ENCODE measurements around the gene MAP2K3. TPM values are rescaled to one million over a fixed set of nuclear protein-coding genes. Genes with fewer than 3 reads are reported as not detected.
A peak's percentile ranks its signal among the peaks of the same experiment; 100 is the strongest.

MAP2K3 gene
- total RNA-seq, 6 experiments from 2014 or later = 22.6 to 80.7 (median 60.7) TPM

DNA sequence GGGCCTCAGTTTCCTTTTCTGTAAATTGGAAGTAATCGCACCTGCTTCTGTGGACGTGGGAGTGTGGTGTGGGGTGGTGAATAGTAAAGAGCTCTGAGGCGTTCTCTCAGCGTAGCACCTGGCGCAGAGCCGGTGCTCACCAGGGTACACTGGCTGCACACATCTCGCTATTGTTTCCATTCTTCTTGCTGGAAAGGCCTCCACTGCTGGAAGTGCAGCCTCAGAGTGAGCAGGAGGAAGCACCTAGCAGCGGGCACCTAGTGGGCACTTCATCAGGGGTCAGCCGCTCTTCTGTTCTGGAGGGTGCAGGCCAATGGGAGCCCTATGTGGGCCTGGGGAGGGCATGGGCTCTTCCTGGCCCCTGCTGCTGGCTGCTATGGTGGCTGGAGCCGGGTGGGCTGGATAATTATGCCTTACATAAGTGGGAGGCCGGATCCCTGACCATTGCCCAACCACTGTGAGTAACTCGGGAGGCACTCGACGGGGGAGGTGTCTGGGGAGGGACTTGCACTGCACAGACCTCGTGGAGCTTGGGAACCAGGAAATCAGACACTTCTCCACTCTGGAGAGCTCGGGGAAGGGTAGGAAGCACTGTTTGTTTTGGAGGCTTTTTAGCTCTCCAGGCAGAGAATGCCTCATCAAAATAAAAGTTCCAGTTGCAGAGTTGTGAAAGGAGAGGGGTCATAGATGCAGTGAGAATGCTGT lies 1.7 kb downstream of the MAP2K3 start:
- TF ChIP-seq, protein P1, sequence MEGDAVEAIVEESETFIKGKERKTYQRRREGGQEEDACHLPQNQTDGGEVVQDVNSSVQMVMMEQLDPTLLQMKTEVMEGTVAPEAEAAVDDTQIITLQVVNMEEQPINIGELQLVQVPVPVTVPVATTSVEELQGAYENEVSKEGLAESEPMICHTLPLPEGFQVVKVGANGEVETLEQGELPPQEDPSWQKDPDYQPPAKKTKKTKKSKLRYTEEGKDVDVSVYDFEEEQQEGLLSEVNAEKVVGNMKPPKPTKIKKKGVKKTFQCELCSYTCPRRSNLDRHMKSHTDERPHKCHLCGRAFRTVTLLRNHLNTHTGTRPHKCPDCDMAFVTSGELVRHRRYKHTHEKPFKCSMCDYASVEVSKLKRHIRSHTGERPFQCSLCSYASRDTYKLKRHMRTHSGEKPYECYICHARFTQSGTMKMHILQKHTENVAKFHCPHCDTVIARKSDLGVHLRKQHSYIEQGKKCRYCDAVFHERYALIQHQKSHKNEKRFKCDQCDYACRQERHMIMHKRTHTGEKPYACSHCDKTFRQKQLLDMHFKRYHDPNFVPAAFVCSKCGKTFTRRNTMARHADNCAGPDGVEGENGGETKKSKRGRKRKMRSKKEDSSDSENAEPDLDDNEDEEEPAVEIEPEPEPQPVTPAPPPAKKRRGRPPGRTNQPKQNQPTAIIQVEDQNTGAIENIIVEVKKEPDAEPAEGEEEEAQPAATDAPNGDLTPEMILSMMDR (IDR thresholded peaks at IDR 0.05) = no peak
- TF ChIP-seq POLR2A (IDR thresholded peaks at IDR 0.05) = peak; percentile 97
- intact Hi-C loops (cut with DNase I) = no loop called here
- Histone ChIP-seq H3K27me3 (no peaks in the 10 kb centered on the region), H3K4me3 (peak overlapping the region; percentile 81 to 98 (median 82)), H3K36me3 (no peaks in the 10 kb centered on the region), H3K27ac (peak overlapping the region; percentile 93 to 99 (median 96)), H3K9me3 (no peaks in the 10 kb centered on the region), H3K4me1 (peaks cover 0 to 47% (median 17%) of the 10 kb centered on the region in 4 donors)
- WGBS (ENCODE audit: insufficient coverage, low coverage, low lambda C conversion rate, missing lambda C conversion rate) = 4% methylated on average over 8 of the region's 16 CpGs
- ATAC-seq (peak; percentile 37 to 54 (median 48)), DNase-seq (peak; percentile 92 to 93 (median 92))

DNA sequence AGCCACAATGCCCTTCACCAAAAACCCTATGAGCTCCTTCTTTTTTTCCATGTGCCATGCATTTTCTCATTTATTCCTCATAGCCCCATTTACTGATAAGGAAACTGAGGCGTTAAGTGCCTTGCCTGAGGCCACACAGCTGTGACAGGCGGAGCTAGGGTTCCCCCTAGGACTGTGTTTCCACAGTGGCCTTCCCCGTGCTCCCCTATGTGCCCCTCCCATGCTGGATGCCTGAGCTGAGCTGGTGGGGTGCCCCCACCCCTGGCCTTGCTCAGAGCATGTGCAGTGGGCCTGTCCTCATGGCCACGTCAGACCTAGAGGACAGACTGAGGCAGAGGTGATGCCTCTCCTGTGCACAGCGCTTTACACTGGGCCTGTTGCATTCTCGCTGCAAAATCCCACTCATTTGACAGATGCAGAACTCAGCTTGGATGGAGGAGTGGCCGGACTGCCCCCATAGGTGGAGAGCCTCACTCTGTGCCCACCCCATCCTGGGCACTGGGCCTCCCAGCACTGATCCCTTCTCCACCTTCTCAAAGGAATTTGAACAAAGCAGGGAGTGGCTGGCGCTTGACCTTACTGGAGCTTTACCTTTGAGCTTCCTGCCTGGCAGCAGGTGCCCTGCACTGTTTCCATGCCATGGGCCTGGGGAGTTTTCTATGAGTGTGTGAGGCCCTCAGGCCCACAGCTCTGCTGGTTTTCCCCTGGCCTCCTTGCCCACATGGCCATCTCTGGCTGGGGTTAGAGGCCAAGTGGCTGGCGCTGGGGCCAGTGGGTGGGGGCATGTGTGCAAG lies 2.6 kb downstream of the MAP2K3 start:
- peak in 1 of 3 donors; percentile 31 for DNase-seq
- intact Hi-C loops (cut with DNase I) = no loop called here
- H3K27ac ChIP-seq = peak overlapping the region; percentile 93 to 99 (median 96)
- no peaks in the 10 kb centered on the region for H3K36me3 ChIP-seq
- H3K4me1 ChIP-seq = peaks cover 0 to 47% (median 17%) of the 10 kb centered on the region in 4 donors
- no peaks in the 10 kb centered on the region for H3K9me3 ChIP-seq
- H3K27me3 ChIP-seq = no peaks in the 10 kb centered on the region
- peak overlapping the region; percentile 81 to 98 (median 82) for H3K4me3 ChIP-seq
- peak in 1 of 4 donors; percentile 0 for ATAC-seq
- no peak for TF ChIP-seq POLR2A (IDR thresholded peaks at IDR 0.05)
- TF ChIP-seq, protein P1 (IDR thresholded peaks at IDR 0.05) = no peak
- 7% methylated on average over 4 of the region's 9 CpGs for WGBS (ENCODE audit: insufficient coverage, low coverage, low lambda C conversion rate, missing lambda C conversion rate)

- H3K27ac ChIP-seq = peak overlapping the region; percentile 93 to 99 (median 96)
- H3K4me3 ChIP-seq = peak overlapping the region; percentile 81 to 98 (median 82)
- intact Hi-C loops (cut with DNase I) = no loop called here
- ATAC-seq = peak; percentile 59 to 69 (median 66)
- H3K36me3 ChIP-seq = no peaks in the 10 kb centered on the region
- peaks cover 0 to 47% (median 17%) of the 10 kb centered on the region in 4 donors for H3K4me1 ChIP-seq
- no peaks in the 10 kb centered on the region for H3K9me3 ChIP-seq
- peak; percentile 96 to 99 (median 98) for DNase-seq
- H3K27me3 ChIP-seq = no peaks in the 10 kb centered on the region
- TF ChIP-seq, protein P1 (IDR thresholded peaks at IDR 0.05) = no peak
- peak; percentile 91 for TF ChIP-seq POLR2A (IDR thresholded peaks at IDR 0.05)
- WGBS (ENCODE audit: insufficient coverage, low coverage, low lambda C conversion rate, missing lambda C conversion rate) = no CpG with 5 or more reads among the region's 18 CpGs
Observed at GRCh38 chr17:21287703-21288449, 3.4 kb downstream of the MAP2K3 start.

- TF ChIP-seq, protein P1 (IDR thresholded peaks at IDR 0.05) = peak in 1 of 4 donors; percentile 7
- TF ChIP-seq POLR2A (IDR thresholded peaks at IDR 0.05) = no peak
- no peaks in the 10 kb centered on the region for H3K9me3 ChIP-seq
- ATAC-seq = no peak
- peak overlapping the region; percentile 93 to 99 (median 93) for H3K27ac ChIP-seq
- H3K4me1 ChIP-seq = peaks cover 0 to 45% (median 17%) of the 10 kb centered on the region in 4 donors
- H3K36me3 ChIP-seq = no peaks in the 10 kb centered on the region
- WGBS (ENCODE audit: insufficient coverage, low coverage, low lambda C conversion rate, missing lambda C conversion rate) = 13% methylated on average over 4 of the region's 6 CpGs
- intact Hi-C loops (cut with DNase I) = no loop called here
- peak in 1 of 3 donors; percentile 27 for DNase-seq
- peak overlapping the region; percentile 36 to 82 (median 81) for H3K4me3 ChIP-seq
- no peaks in the 10 kb centered on the region for H3K27me3 ChIP-seq
Observed at GRCh38 chr17:21288571-21289017, 4.1 kb downstream of the MAP2K3 start.

Measured in right lobe of liver (tissue), 6 donors.